Activated CD4-positive, alpha-beta T cell treated with anti-CD3 and anti-CD28 coated beads for 48 hours (primary cell): ENCODE results near the gene PNPLA1.

Experiments used
- DNase-seq: peaks from one replicate; pipeline ENCODE4 v3.0.0-alpha.2; 2020

PNPLA1 gene

GRCh38 chr6:36269834-36270705 lies at the start of gene PNPLA1:
TSS of gene PNPLA1 (plus strand) at chr6:36270060. CDS start at chr6:36270460, 400 bp downstream.
- DNase-seq = no peak

- DNase-seq = no peak
Observed at GRCh38 chr6:36220226-36220625, 49.6 kb upstream of the PNPLA1 start.

GRCh38 chr6:36221674-36222073 lies 48.2 kb upstream of the PNPLA1 start:
- DNase-seq = no peak

- no peak for DNase-seq
Observed at GRCh38 chr6:36222924-36223323, 46.9 kb upstream of the PNPLA1 start.

- no peak for DNase-seq
Observed at GRCh38 chr6:36223706-36224105, 46.2 kb upstream of the PNPLA1 start.

- DNase-seq = no peak
Observed at GRCh38 chr6:36224918-36225461, 44.9 kb upstream of the PNPLA1 start.

- no peak for DNase-seq
Observed at GRCh38 chr6:36226438-36227047, 43.3 kb upstream of the PNPLA1 start.

GRCh38 chr6:36227379-36228228 lies 42.3 kb upstream of the PNPLA1 start:
- DNase-seq = no peak

- no peak for DNase-seq
Observed at GRCh38 chr6:36229223-36229622, 40.6 kb upstream of the PNPLA1 start.

GRCh38 chr6:36230371-36230770 lies 39.5 kb upstream of the PNPLA1 start:
- DNase-seq = no peak

GRCh38 chr6:36232172-36232571 lies 37.7 kb upstream of the PNPLA1 start:
- DNase-seq = no peak

GRCh38 chr6:36235309-36235708 lies 34.6 kb upstream of the PNPLA1 start:
- DNase-seq = no peak

GRCh38 chr6:36235862-36236261 lies 34.0 kb upstream of the PNPLA1 start:
- no peak for DNase-seq

- no peak for DNase-seq
Observed at GRCh38 chr6:36239774-36240173, 30.1 kb upstream of the PNPLA1 start.

GRCh38 chr6:36241728-36242127 lies 28.1 kb upstream of the PNPLA1 start:
- DNase-seq = no peak

GRCh38 chr6:36242161-36242560 lies 27.7 kb upstream of the PNPLA1 start:
- no peak for DNase-seq

- no peak for DNase-seq
Observed at GRCh38 chr6:36242626-36243025, 27.2 kb upstream of the PNPLA1 start.

- no peak for DNase-seq
Observed at GRCh38 chr6:36243562-36244212, 26.2 kb upstream of the PNPLA1 start.

GRCh38 chr6:36244641-36245280 lies 25.1 kb upstream of the PNPLA1 start:
- DNase-seq = no peak

- peak; percentile 24 for DNase-seq
Observed at GRCh38 chr6:36245572-36246061, 24.2 kb upstream of the PNPLA1 start.

- DNase-seq = no peak
Observed at GRCh38 chr6:36246506-36247268, 23.2 kb upstream of the PNPLA1 start.
